K562 (cell line): ENCODE data around the gene CNOT6. TPM values are rescaled to one million over a fixed set of nuclear protein-coding genes. Genes with fewer than 3 reads are reported as not detected.

ENCODE experiments used
- ATAC-seq: fragments of 200-7000 bp; cut with Tn5 transposase; 3 replicates; pipeline ENCODE4 v1.9.1; 2020; ENCODE audit warnings: moderate library complexity
- BruUV-seq: library from RNA; stranded (reverse); fragments of 400-500 nt; replicated peaks from 2 replicates; lab custom pipeline; 2021; lab: Mats Ljungman, UMichigan
- CTCF ChIA-PET: fragments of 300-600 bp; formaldehyde crosslinking; extraction: SDS; loops from one replicate; lab custom pipeline; 2021; ENCODE audit warnings: low intra/inter-chr PET ratio; lab: Yijun Ruan, JAX
- POLR2A ChIA-PET: fragments of 300-600, 350-650 bp; sonication (Branson Sonifier 250); formaldehyde crosslinking; extraction: SDS; loops from one replicate; lab custom pipeline; 2021; ENCODE audit warnings: antibody characterized with exemption, inconsistent platforms; lab: Yijun Ruan, JAX
- DNase-seq, 4 experiments: peaks; one replicate each; pipeline versions ENCODE4 v3.0.0 to v3.0.0-alpha.2; 2011 to 2018; ENCODE audit warnings: low spot score in 3 of 4, mixed read lengths in 3 of 4; ENCODE audit errors: extremely low read depth in 1 of 4
- FAIRE-seq: peaks from 2 replicates; lab custom pipeline; 2011; peaks lifted over from hg19 to GRCh38; lab: Jason Lieb, UNC
- H2AFZ ChIP-seq: 2 replicates; pipeline ENCODE4 v1.6.0; 2011; ENCODE audit warnings: low read depth, low read length, control low read depth, inconsistent platforms
- H3K27ac ChIP-seq: fragments of 200-600 bp; 3 replicates; pipeline ENCODE4 v1.8.0; 2011; ENCODE audit warnings: low read depth, mild to moderate bottlenecking, control low read depth, inconsistent platforms, low read length, moderate library complexity, mixed read lengths; ENCODE audit errors: extremely low read depth
- H3K27me3 ChIP-seq, 2 experiments: fragments of 300-600 bp in 1 of 2; 2 replicates in 1 of 2; 3 replicates in 1 of 2; pipeline versions ENCODE4 v1.6.0 to v1.8.0; 2011; ENCODE audit warnings: inconsistent platforms in 2 of 2, low read length in 2 of 2, mild to moderate bottlenecking in 1 of 2, mixed read lengths in 1 of 2, moderate library complexity in 1 of 2; ENCODE audit not compliant: control insufficient read depth in 2 of 2, insufficient read depth in 2 of 2
- H3K36me3 ChIP-seq: fragments of 300-600 bp; 3 replicates; pipeline ENCODE4 v1.8.0; 2011; ENCODE audit warnings: mild to moderate bottlenecking, low read length, inconsistent platforms; ENCODE audit not compliant: control insufficient read depth, insufficient read depth
- H3K4me1 ChIP-seq, 2 experiments: fragments of 200-600 bp in 1 of 2; replicated peaks in 1 of 2; 2 replicates in 1 of 2; 3 replicates in 1 of 2; pipeline versions ENCODE4 v1.5.1 to v1.8.0; 2011; ENCODE audit warnings: inconsistent platforms in 2 of 2, low read length in 2 of 2, mild to moderate bottlenecking in 1 of 2, mixed read lengths in 1 of 2, moderate library complexity in 1 of 2; ENCODE audit not compliant: control insufficient read depth in 2 of 2, insufficient read depth in 2 of 2
- H3K4me2 ChIP-seq: 2 replicates; pipeline ENCODE4 v1.6.1; 2011; ENCODE audit warnings: low read length, control low read depth, inconsistent platforms, mixed read lengths; ENCODE audit not compliant: insufficient read depth
- H3K4me3 ChIP-seq: fragments of 200-600 bp; sonication (generic), shearing (Covaris generic); 2 replicates; pipeline ENCODE4 v1.5.1; 2016; ENCODE audit warnings: control low read depth, inconsistent platforms
- H3K79me2 ChIP-seq: fragments of 200-600 bp; 3 replicates; pipeline ENCODE4 v1.8.0; 2011; ENCODE audit warnings: low read length, inconsistent platforms; ENCODE audit not compliant: control insufficient read depth, insufficient read depth
- H3K9ac ChIP-seq, 2 experiments: 2 replicates each; pipeline versions ENCODE4 v1.6.0 to v1.6.1; 2011; ENCODE audit warnings: low read depth in 2 of 2, low read length in 2 of 2, control low read depth in 1 of 2, inconsistent platforms in 1 of 2, mild to moderate bottlenecking in 1 of 2, mixed read lengths in 1 of 2; ENCODE audit not compliant: insufficient read depth in 1 of 2
- H3K9me1 ChIP-seq: one replicate; pipeline ENCODE4 v1.6.0; 2011; ENCODE audit warnings: inconsistent platforms, mild to moderate bottlenecking, low read length, moderate library complexity; ENCODE audit not compliant: control insufficient read depth, insufficient read depth
- H3K9me3 ChIP-seq: replicated peaks from 2 replicates; pipeline ENCODE4 v1.5.1; 2011; ENCODE audit warnings: low read depth, low read length, inconsistent platforms; ENCODE audit not compliant: control insufficient read depth, insufficient read depth
- H4K20me1 ChIP-seq: replicated peaks from 2 replicates; pipeline ENCODE4 v1.6.1; 2011; ENCODE audit warnings: low read length, inconsistent platforms, mixed read lengths; ENCODE audit not compliant: control insufficient read depth, insufficient read depth
- MECOM ChIP-seq: fragments of 250-450 bp; sonication (Bioruptor Pico); IDR thresholded peaks from 2 replicates; pipeline ENCODE4 v1.8.0; 2022; ENCODE audit warnings: inconsistent platforms
- PTTG1 ChIP-seq: fragments of 450-650 bp; IDR thresholded peaks from 2 replicates; pipeline ENCODE4 v1.6.1; 2016; ENCODE audit warnings: low read depth, mild to moderate bottlenecking, missing genetic modification characterization, missing compliant biosample characterization
- WGBS: fragments of 100-300 bp; shearing (Covaris generic); methylation state at CpG from one replicate; pipeline ENCODE4 v1.1.6; 2016; ENCODE audit warnings: low coverage, mixed read lengths; ENCODE audit not compliant: insufficient coverage; ENCODE audit errors: missing lambda C conversion rate; 5-methylcytosine and 5-hydroxymethylcytosine counted together
- in situ Hi-C: fragments of 300-500 bp; cut with MboI; formaldehyde crosslinking; loops from 4 replicates; pipeline ENCODE4 v1.15.0; 2018; ENCODE audit warnings: inconsistent platforms, mixed read lengths
- intact Hi-C: fragments of 100-400 bp; cut with micrococcal nuclease; formaldehyde crosslinking; loops from 2 replicates; pipeline ENCODE4 v1.14.2; 2022
- polyA plus RNA-seq, 8 experiments: library from polyadenylated mRNA; depleted of rRNA in 4 of 8; stranded (reverse) in 5 of 8; unstranded in 3 of 8; fragments of >200 nt; fragmentation: Nextera tagmentation in 2 of 8; fragmentation: Illumina TruSeq in 1 of 8; extraction: Ambion mirVana in 2 of 8; extraction: Trizol in 1 of 8; gene quantifications; 2 replicates each; pipeline versions ENCODE4 v1.2.1 to v1.2.3, GENCODE V29; 2011 to 2014; ENCODE audit warnings: inconsistent platforms in 1 of 8, missing spikeins in 1 of 8
- total RNA-seq, 7 experiments: library from RNA; depleted of rRNA in 6 of 7; stranded (reverse); fragments of >200 nt in 6 of 7; fragmentation: Illumina TruSeq in 2 of 7; extraction: Trizol in 2 of 7; gene quantifications; 2 replicates each; pipeline versions ENCODE4 v1.2.1 to v1.2.3, GENCODE V29; 2011 to 2021; ENCODE audit warnings: low replicate concordance in 1 of 7
- TF ChIP-seq, protein P1 (sequence below): sonication (generic); formaldehyde crosslinking; IDR thresholded peaks from 2 replicates; pipeline ENCODE4 v1.8.0; 2022; ENCODE audit warnings: missing genetic modification reagents, mild to moderate bottlenecking, borderline replicate concordance

The CNOT6 gene
- total and polyA plus RNA-seq, 9 of the 15 experiments (the other 6 are each of a cell fraction or from before 2014, with no cell fraction given) = 4.9 to 32.4 (median 14.0) TPM

DNA sequence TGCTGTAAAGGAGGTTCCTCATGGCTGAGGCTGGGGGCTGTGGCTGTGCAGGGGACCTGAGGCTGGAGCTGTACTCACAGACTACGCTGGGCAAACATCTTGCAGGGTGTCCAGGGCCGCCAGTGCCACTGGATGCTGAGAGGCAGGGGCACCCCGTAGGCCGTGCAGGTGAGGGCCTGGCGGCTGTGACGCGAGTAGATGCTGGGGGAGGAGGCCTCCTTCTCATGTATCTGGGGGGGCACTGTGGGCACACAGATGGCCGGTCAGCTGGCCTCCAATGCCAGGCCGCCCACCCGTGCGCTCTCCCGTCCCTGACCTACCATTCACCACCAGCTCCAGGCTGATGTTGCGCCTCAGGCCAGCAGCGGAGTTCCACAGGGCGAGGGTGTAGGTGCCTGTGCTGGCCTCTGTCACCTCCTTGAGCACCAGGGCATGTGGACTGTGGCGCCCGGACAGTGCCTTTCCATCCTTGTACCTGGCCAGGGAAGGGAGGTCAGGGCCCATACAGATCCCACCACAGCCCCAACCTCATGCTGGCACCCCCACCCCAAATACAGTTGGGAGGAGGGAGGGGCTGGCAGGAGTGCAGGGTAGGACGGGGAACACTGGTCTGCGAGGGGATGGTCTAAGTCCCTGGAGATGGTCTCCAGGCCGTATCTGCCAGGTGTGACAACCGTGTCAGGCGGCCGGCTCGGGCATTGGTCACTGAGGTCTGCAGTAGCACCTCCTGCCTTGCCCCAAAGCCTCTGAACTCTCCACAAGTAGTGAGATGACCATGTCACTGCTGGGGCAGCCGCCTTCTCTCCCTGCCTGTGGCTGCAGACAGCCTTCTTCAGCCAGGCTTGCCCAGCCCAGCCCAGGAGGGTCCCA lies 131.8 kb downstream of the CNOT6 start:
- no peaks in the 10 kb centered on the region for H3K9me1 ChIP-seq
- no peak overlapping the region for H3K4me2 ChIP-seq
- BruUV-seq = no TSS peak
- no peak overlapping the region for H3K27ac ChIP-seq
- no peaks in the 10 kb centered on the region for H3K79me2 ChIP-seq
- in situ Hi-C loops (no loop called here), intact Hi-C loops (no loop called here)
- TF ChIP-seq PTTG1 (tag) (no peak), MECOM (CRISPR knock-in tag) (no peak)
- TF ChIP-seq, protein P1, sequence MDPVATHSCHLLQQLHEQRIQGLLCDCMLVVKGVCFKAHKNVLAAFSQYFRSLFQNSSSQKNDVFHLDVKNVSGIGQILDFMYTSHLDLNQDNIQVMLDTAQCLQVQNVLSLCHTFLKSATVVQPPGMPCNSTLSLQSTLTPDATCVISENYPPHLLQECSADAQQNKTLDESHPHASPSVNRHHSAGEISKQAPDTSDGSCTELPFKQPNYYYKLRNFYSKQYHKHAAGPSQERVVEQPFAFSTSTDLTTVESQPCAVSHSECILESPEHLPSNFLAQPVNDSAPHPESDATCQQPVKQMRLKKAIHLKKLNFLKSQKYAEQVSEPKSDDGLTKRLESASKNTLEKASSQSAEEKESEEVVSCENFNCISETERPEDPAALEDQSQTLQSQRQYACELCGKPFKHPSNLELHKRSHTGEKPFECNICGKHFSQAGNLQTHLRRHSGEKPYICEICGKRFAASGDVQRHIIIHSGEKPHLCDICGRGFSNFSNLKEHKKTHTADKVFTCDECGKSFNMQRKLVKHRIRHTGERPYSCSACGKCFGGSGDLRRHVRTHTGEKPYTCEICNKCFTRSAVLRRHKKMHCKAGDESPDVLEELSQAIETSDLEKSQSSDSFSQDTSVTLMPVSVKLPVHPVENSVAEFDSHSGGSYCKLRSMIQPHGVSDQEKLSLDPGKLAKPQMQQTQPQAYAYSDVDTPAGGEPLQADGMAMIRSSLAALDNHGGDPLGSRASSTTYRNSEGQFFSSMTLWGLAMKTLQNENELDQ (CRISPR knock-in tag) = no peak
- no peaks in the 10 kb centered on the region for H3K36me3 ChIP-seq
- H3K4me3 ChIP-seq = no peak overlapping the region
- peaks cover 6% of the 10 kb centered on the region for H4K20me1 ChIP-seq
- ChIA-PET CTCF (no interaction called here), POLR2A (interaction anchor here (0.5 to 0.7 kb wide), 3 partner anchors 16 to 1771 kb away, joined by 3 read pairs; no protein-coding TSS in a partner anchor)
- no peaks in the 10 kb centered on the region for H3K9me3 ChIP-seq
- 32% methylated on average over 22 of the region's 25 CpGs for WGBS
- no peak overlapping the region for H2AFZ ChIP-seq
- DNase-seq (no peak), ATAC-seq (no peak), FAIRE-seq (no peak)
- peak overlapping the region in 1 of 2 experiments; percentile 26; a peak in 1 of 4 replicates for H3K9ac ChIP-seq
- H3K4me1 ChIP-seq = peaks cover 0 to 53% of the 10 kb centered on the region in 2 experiments; a peak in 2 of 5 replicates
- H3K27me3 ChIP-seq = peaks cover 17 to 67% of the 10 kb centered on the region in 2 experiments
